HCEC 1CT (cell line): ENCODE data around the gene NASP.
"Not testable (repeated sequence)": the region's sequence is repeated elsewhere in the genome, so short reads cannot be mapped to it uniquely, and the experiment has no call there.

Experiments used
- DNase-seq: peaks from one replicate; pipeline ENCODE4 v3.0.0-alpha.2; 2017

The NASP gene

GRCh38 chr1:45573231-45573804 lies 10.5 kb upstream of the NASP start:
- no peak for DNase-seq

- no peak for DNase-seq
Measured at GRCh38 chr1:45574105-45574626, 9.7 kb upstream of the NASP start.

- DNase-seq, result peak; percentile 98
Measured at GRCh38 chr1:45583264-45583665, 576 bp upstream of the NASP start.

GRCh38 chr1:45584351-45585109 lies 689 bp downstream of the NASP start:
- peak; percentile 84 for DNase-seq

GRCh38 chr1:45585110-45585426 lies 1.2 kb downstream of the NASP start:
- no peak for DNase-seq

- no peak for DNase-seq
Measured at GRCh38 chr1:45585496-45586075, 1.7 kb downstream of the NASP start.

GRCh38 chr1:45586769-45587168 lies 2.9 kb downstream of the NASP start:
- no peak for DNase-seq

GRCh38 chr1:45589861-45590260 lies 6.0 kb downstream of the NASP start:
- DNase-seq, result no peak

- no peak for DNase-seq
Measured at GRCh38 chr1:45594412-45594811, 10.6 kb downstream of the NASP start.

- DNase-seq, result not testable (repeated sequence)
Measured at GRCh38 chr1:45596765-45597164, 12.9 kb downstream of the NASP start.

- no peak for DNase-seq
Measured at GRCh38 chr1:45604239-45604638, 20.4 kb downstream of the NASP start.

GRCh38 chr1:45607404-45608074 lies 23.7 kb downstream of the NASP start:
- DNase-seq, result no peak

GRCh38 chr1:45608175-45609156 lies 24.6 kb downstream of the NASP start:
- no peak for DNase-seq

GRCh38 chr1:45610589-45611226 lies 26.9 kb downstream of the NASP start:
- DNase-seq, result no peak

- no peak for DNase-seq
Measured at GRCh38 chr1:45612941-45613579, 29.2 kb downstream of the NASP start.

GRCh38 chr1:45615885-45616284 lies 32.0 kb downstream of the NASP start:
- DNase-seq, result no peak

GRCh38 chr1:45617618-45618017 lies 33.8 kb downstream of the NASP start:
- DNase-seq, result peak; percentile 61

GRCh38 chr1:45619149-45619921 lies 35.5 kb downstream of the NASP start:
- DNase-seq, result no peak

GRCh38 chr1:45620588-45621500 lies 37.0 kb downstream of the NASP start:
- no peak for DNase-seq

GRCh38 chr1:45621501-45621836 lies 37.6 kb downstream of the NASP start:
- no peak for DNase-seq
